Gastrocnemius medialis (tissue), 4 donors: ENCODE measurements around the gene PCCA. TPM values are rescaled to one million over a fixed set of nuclear protein-coding genes. Genes with fewer than 3 reads are reported as not detected.
"Not testable (repeated sequence)": the region's sequence is repeated elsewhere in the genome, so short reads cannot be mapped to it uniquely, and the experiment has no call there.

Experiments
- ATAC-seq, 2 donors: fragments of 150-250 bp; one replicate each; pipeline ENCODE4 v1.9.1; 2016
- DNase-seq, 2 donors: peaks; one replicate each; pipeline ENCODE4 v3.0.0-alpha.2; 2019
- H3K27ac ChIP-seq, 4 donors: fragments of 200-600 bp; sonication (generic); 1 replicate in 1 of 4; 2 replicates in 3 of 4; pipeline ENCODE4 v1.5.1; 2016 to 2018; ENCODE audit warnings: mild to moderate bottlenecking in 2 of 4, moderate library complexity in 1 of 4
- H3K27me3 ChIP-seq, 3 donors: fragments of 200-600 bp; sonication (generic) in 2 of 3; 1 replicate in 1 of 3; 2 replicates in 2 of 3; pipeline versions ENCODE4 v1.5.1 to v1.6.0; 2016 to 2019; ENCODE audit warnings: mild to moderate bottlenecking in 1 of 3, moderate library complexity in 1 of 3
- H3K36me3 ChIP-seq, 2 donors: fragments of 200-600 bp; sonication (generic) in 1 of 2; one replicate each; pipeline ENCODE4 v1.5.1; 2017 to 2018
- H3K4me1 ChIP-seq, 2 donors: fragments of 200-600 bp; sonication (generic) in 1 of 2; one replicate each; pipeline ENCODE4 v1.5.1; 2016 to 2017; ENCODE audit warnings: mild to moderate bottlenecking in 2 of 2
- H3K4me3 ChIP-seq, 4 donors: fragments of 200-600 bp; sonication (generic) in 3 of 4; 1 replicate in 1 of 4; 2 replicates in 3 of 4; pipeline ENCODE4 v1.5.1; 2016 to 2019; ENCODE audit warnings: mild to moderate bottlenecking in 2 of 4
- H3K9me3 ChIP-seq, 3 donors: fragments of 200-600 bp; sonication (generic) in 2 of 3; 1 replicate in 1 of 3; 2 replicates in 2 of 3; pipeline ENCODE4 v1.5.1; 2016 to 2019
- POLR2A ChIP-seq, 2 donors: fragments of 450-650 bp; IDR thresholded peaks; one replicate each; pipeline ENCODE4 v1.6.1; 2017; ENCODE audit warnings: antibody characterized with exemption in 2 of 2, mild to moderate bottlenecking in 2 of 2, moderate library complexity in 2 of 2
- in situ Hi-C, 4 donors: fragments of 200-750 bp; cut with MboI; loops; one replicate each; pipeline versions ENCODE4 v1.15.0 to v1.8.0; 2017; ENCODE audit warnings: low sequenced_read_pairs in 4 of 4
- intact Hi-C: fragments of 100-400 bp; cut with DNase I; formaldehyde crosslinking; loops from one replicate; pipeline ENCODE4 v1.15.1; 2023; ENCODE audit warnings: low total_unique reads
- total RNA-seq, 4 donors: library from RNA; depleted of rRNA; stranded (reverse); fragments of >200 nt; gene quantifications; one replicate each; pipeline versions ENCODE4 v1.1.0 to v1.2.3, GENCODE V29; 2016
- TF ChIP-seq, protein P1 (sequence below), 5 experiments: fragments of 450-650 bp in 3 of 5; fragments of 200-600 bp in 2 of 5; sonication (generic) in 2 of 5; IDR thresholded peaks in 4 of 5; conservative IDR thresholded peaks in 1 of 5; 1 replicate in 4 of 5; 2 replicates in 1 of 5; pipeline ENCODE4 v1.5.1; 2016 to 2019; ENCODE audit warnings: antibody characterized with exemption in 5 of 5, mild to moderate bottlenecking in 3 of 5, moderate library complexity in 3 of 5

Gene PCCA
- total RNA-seq, 4 donors from 2014 or later = 7.5 to 19.5 (median 10.8) TPM

DNA sequence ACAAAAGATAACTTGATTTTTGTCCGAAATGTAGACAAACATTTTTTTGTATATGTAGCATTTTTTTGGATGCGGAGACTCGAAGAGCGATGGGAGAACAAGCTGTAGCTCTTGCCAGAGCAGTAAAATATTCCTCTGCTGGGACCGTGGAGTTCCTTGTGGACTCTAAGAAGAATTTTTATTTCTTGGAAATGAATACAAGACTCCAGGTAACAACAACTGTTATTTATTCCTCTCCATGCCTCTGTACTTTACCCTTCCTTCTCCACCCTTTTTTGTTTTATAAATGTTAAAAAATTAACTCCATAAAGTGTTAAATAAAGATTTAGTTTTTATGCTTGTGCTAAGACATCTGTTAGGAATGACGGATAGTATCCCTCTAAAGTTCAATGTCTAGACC is 184.2 kb downstream of the PCCA start:
- Histone ChIP-seq H3K4me3 (no peak overlapping the region), H3K27ac (no peak overlapping the region), H3K4me1 (no peaks in the 10 kb centered on the region), H3K9me3 (no peaks in the 10 kb centered on the region), H3K36me3 (peaks cover 0 to 6% of the 10 kb centered on the region in 2 donors), H3K27me3 (no peaks in the 10 kb centered on the region)
- TF ChIP-seq, protein P1, sequence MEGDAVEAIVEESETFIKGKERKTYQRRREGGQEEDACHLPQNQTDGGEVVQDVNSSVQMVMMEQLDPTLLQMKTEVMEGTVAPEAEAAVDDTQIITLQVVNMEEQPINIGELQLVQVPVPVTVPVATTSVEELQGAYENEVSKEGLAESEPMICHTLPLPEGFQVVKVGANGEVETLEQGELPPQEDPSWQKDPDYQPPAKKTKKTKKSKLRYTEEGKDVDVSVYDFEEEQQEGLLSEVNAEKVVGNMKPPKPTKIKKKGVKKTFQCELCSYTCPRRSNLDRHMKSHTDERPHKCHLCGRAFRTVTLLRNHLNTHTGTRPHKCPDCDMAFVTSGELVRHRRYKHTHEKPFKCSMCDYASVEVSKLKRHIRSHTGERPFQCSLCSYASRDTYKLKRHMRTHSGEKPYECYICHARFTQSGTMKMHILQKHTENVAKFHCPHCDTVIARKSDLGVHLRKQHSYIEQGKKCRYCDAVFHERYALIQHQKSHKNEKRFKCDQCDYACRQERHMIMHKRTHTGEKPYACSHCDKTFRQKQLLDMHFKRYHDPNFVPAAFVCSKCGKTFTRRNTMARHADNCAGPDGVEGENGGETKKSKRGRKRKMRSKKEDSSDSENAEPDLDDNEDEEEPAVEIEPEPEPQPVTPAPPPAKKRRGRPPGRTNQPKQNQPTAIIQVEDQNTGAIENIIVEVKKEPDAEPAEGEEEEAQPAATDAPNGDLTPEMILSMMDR (IDR thresholded peaks at IDR 0.05 in 4 of 5, conservative IDR thresholded peaks at IDR 0.05 in 1 of 5) = no peak
- no peak for TF ChIP-seq POLR2A (IDR thresholded peaks at IDR 0.05)
- no peak for DNase-seq
- ATAC-seq = no peak
- in situ Hi-C loops = no loop called here
- intact Hi-C loops = no loop called here

DNA sequence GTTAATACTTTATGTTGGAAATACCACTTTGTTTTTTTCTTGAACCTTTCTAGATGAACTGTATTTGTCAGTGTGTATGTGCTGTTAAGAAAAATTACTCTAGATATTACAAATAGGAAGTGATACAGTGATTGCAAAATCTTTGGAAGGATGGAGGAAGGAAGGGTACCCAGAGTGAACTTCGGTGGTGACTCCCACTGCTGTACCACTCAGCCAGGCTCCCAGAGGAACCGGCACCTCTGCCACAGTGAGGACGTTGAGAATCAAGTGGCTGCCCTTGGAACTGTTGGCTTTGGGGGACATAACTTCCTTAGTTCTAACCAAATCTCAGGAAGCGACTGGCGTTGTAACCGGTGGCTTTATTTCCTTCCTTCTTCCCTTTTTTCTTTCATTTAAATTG is 184.7 kb downstream of the PCCA start:
- no peak for ATAC-seq
- in situ Hi-C loops = no loop called here

DNA sequence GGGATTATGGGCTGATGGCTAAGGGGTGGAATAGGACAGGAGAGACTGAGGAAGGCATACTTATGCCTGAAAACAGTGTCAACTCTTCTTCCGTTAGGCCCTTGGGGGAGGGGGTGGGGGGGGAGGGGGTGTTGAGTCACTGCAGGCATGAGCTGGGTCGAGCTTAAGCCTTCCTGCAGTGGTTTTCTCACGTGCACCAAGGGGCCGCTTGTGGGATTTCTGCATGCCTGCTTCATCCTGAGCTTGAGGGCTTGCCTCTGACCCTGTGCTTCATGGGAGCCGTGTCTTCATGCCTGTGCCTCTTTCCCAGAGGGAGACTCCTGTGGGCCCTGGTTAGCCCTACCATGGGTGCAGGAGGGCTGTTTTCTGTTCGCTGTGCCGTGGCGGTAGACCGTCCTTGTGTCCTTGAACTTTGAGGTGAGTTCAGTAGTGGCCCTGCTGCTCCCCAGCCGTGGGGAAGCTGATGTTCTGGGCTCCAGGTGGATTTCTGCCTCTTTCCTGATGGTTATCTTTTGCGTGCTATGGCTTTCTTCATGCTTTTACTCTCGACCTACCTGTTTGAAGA is 186.1 kb downstream of the PCCA start:
- in situ Hi-C loops = no loop called here
- Histone ChIP-seq H3K4me3 (no peak overlapping the region), H3K4me1 (no peaks in the 10 kb centered on the region), H3K27ac (no peak overlapping the region), H3K36me3 (no peaks in the 10 kb centered on the region), H3K27me3 (no peaks in the 10 kb centered on the region), H3K9me3 (no peaks in the 10 kb centered on the region)
- ATAC-seq (no peak), DNase-seq (no peak)
- intact Hi-C loops = no loop called here
- no peak for TF ChIP-seq POLR2A (IDR thresholded peaks at IDR 0.05)
- TF ChIP-seq, protein P1 (IDR thresholded peaks at IDR 0.05 in 4 of 5, conservative IDR thresholded peaks at IDR 0.05 in 1 of 5) = no peak

More for the DNA sequence above, 184.7 kb downstream of the PCCA start:
- no peak for DNase-seq
- H3K4me1 ChIP-seq = no peaks in the 10 kb centered on the region
- H3K27ac ChIP-seq = no peak overlapping the region
- intact Hi-C loops = no loop called here
- no peak overlapping the region for H3K4me3 ChIP-seq
- TF ChIP-seq POLR2A (IDR thresholded peaks at IDR 0.05) = no peak
- TF ChIP-seq, protein P1 (IDR thresholded peaks at IDR 0.05 in 4 of 5, conservative IDR thresholded peaks at IDR 0.05 in 1 of 5) = no peak
- H3K27me3 ChIP-seq = no peaks in the 10 kb centered on the region
- H3K36me3 ChIP-seq = peaks cover 0 to 5% of the 10 kb centered on the region in 2 donors
- H3K9me3 ChIP-seq = no peaks in the 10 kb centered on the region

DNA sequence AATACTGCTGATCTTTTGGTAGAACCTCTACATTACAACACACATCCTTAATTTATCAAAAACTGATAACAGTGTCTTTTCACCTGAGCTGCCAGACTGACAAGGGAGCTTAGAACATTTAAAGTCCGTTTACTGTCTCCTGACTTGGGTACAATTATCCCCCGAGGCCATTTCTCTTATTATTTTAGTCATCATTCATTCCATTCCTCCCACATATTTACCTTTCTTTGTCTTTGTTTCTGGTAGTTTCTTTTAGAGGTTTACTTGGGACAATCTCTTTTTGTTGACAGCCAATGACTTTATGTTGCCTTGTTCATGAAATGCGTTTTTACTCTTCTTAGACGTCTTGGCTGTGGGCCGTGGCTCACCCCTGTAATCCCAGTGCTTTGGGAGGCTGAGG is 186.9 kb downstream of the PCCA start:
- Histone ChIP-seq H3K9me3 (no peaks in the 10 kb centered on the region), H3K4me1 (no peaks in the 10 kb centered on the region), H3K4me3 (no peak overlapping the region), H3K27ac (no peak overlapping the region), H3K36me3 (no peaks in the 10 kb centered on the region), H3K27me3 (no peaks in the 10 kb centered on the region)
- in situ Hi-C loops (no loop called here), intact Hi-C loops (no loop called here)
- ATAC-seq (no peak), DNase-seq (no peak)
- TF ChIP-seq POLR2A (IDR thresholded peaks at IDR 0.05) = no peak
- TF ChIP-seq, protein P1 (IDR thresholded peaks at IDR 0.05 in 4 of 5, conservative IDR thresholded peaks at IDR 0.05 in 1 of 5) = no peak

DNA sequence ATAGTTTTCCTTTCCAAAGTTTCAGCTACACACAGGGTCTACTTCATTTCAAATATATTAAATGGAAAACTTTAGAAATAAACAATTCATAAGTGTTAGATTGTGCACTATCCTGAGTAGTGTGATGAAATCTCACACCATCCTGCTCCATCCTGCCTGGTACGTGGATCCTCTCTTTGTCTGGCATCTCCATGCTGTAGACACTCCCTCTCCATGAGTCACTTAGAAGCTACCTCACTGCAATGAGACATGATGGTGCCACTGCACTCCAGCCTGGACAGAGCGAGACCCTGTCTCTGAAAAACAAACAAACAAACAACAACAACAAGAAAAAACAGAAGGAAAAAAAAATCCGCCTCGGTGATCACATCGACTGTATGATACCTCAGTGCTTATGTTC is 191.8 kb downstream of the PCCA start:
- in situ Hi-C loops = no loop called here

DNA sequence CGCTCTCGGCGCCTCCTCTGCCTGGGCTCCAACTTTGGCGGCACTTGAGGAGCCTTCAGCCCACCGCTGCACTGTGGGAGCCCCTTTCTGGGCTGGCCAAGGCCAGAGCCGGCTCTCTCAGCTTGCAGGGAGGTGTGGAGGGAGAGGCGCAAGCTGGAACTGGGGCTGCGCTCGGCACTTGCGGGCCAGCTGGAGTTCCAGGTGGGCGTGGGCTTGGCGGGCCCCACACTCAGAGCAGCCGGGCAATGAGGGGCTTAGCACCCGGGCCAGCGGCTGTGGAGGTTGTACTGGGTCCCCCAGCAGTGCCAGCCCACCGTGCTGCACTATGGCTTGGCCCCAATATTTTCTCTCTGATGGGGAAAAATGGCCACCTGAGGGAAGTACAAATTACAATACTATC is 193.4 kb downstream of the PCCA start:
- ATAC-seq, H3K27me3 ChIP-seq, H3K36me3 ChIP-seq, H3K27ac ChIP-seq, DNase-seq, H3K4me3 ChIP-seq, in situ Hi-C loops, H3K9me3 ChIP-seq, intact Hi-C loops, H3K4me1 ChIP-seq: not testable (repeated sequence)

More for the DNA sequence above, 191.8 kb downstream of the PCCA start:
- Histone ChIP-seq H3K4me1 (no peaks in the 10 kb centered on the region), H3K27me3 (no peaks in the 10 kb centered on the region), H3K36me3 (no peaks in the 10 kb centered on the region), H3K27ac (no peak overlapping the region), H3K9me3 (no peaks in the 10 kb centered on the region), H3K4me3 (no peak overlapping the region)
- intact Hi-C loops = no loop called here
- ATAC-seq (no peak), DNase-seq (no peak)
- TF ChIP-seq, protein P1 (IDR thresholded peaks at IDR 0.05 in 4 of 5, conservative IDR thresholded peaks at IDR 0.05 in 1 of 5) = no peak
- TF ChIP-seq POLR2A (IDR thresholded peaks at IDR 0.05) = no peak
